Spleen (tissue), 7 donors: Measurements from ENCODE around the gene MYH7.

Experiments
- POLR2AphosphoS5 ChIP-seq, 3 donors: sonication (generic); formaldehyde crosslinking; IDR thresholded peaks; one replicate each; pipeline ENCODE4 v1.5.1; 2017; ENCODE audit warnings: antibody characterized with exemption in 3 of 3
- TF ChIP-seq, protein P1 (sequence below), 11 experiments: fragments of 200-600 bp in 7 of 11; fragments of 450-650 bp in 4 of 11; sonication (generic) in 4 of 11; IDR thresholded peaks in 8 of 11; conservative IDR thresholded peaks in 3 of 11; 1 replicate in 7 of 11; 2 replicates in 4 of 11; pipeline versions ENCODE4 v1.4.0 to v1.8.0; 2016 to 2021; ENCODE audit warnings: antibody characterized with exemption in 11 of 11, inconsistent platforms in 4 of 11, mild to moderate bottlenecking in 1 of 11
- donor health status: DM: no; HTN: no; CAD: no; lungs with moderate emphysema.
- donor health status: DM: no; HTN: no; CAD: no.
- donor health status: DM: no; HTN: no; CAD: no.

- TF ChIP-seq, protein P1, sequence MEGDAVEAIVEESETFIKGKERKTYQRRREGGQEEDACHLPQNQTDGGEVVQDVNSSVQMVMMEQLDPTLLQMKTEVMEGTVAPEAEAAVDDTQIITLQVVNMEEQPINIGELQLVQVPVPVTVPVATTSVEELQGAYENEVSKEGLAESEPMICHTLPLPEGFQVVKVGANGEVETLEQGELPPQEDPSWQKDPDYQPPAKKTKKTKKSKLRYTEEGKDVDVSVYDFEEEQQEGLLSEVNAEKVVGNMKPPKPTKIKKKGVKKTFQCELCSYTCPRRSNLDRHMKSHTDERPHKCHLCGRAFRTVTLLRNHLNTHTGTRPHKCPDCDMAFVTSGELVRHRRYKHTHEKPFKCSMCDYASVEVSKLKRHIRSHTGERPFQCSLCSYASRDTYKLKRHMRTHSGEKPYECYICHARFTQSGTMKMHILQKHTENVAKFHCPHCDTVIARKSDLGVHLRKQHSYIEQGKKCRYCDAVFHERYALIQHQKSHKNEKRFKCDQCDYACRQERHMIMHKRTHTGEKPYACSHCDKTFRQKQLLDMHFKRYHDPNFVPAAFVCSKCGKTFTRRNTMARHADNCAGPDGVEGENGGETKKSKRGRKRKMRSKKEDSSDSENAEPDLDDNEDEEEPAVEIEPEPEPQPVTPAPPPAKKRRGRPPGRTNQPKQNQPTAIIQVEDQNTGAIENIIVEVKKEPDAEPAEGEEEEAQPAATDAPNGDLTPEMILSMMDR (IDR thresholded peaks at IDR 0.05 in 8 of 11, conservative IDR thresholded peaks at IDR 0.05 in 3 of 11) = no peak
- TF ChIP-seq POLR2AphosphoS5 (IDR thresholded peaks at IDR 0.05) = no peak
Measured at GRCh38 chr14:23430723-23431085, 4.8 kb downstream of the MYH7 start.
